ENCODE results near the gene HOXC4. TPM values are rescaled to one million over a fixed set of nuclear protein-coding genes. Genes with fewer than 3 reads are reported as not detected.
A peak's percentile ranks its signal among the peaks of the same experiment; 100 is the strongest.
"Not testable (repeated sequence)": the region's sequence is repeated elsewhere in the genome, so short reads cannot be mapped to it uniquely, and the experiment has no call there.

The HOXC4 gene
- polyA plus RNA-seq, 4 donors = 49.4 to 136 (median 65.6) TPM

- DNase-seq (ENCODE audit: low read depth in 4 of 4, low spot score in 3 of 4) = peak in 1 of 4 donors; percentile 67
These were observed 28.2 kb downstream of the HOXC4 start for GRCh38 chr12:54081581-54082396.

GRCh38 chr12:54082397-54082892 is 28.8 kb downstream of the HOXC4 start:
- DNase-seq (ENCODE audit: low read depth in 4 of 4, low spot score in 3 of 4) = peak in 2 of 4 donors; percentile 77 to 78

GRCh38 chr12:54088011-54088410 is 34.4 kb downstream of the HOXC4 start:
- not testable (repeated sequence) for DNase-seq (ENCODE audit: low read depth in 4 of 4, low spot score in 3 of 4)

- not testable (repeated sequence) for DNase-seq (ENCODE audit: low read depth in 4 of 4, low spot score in 3 of 4)
These were observed 35.8 kb downstream of the HOXC4 start for GRCh38 chr12:54089465-54089864.

GRCh38 chr12:54090312-54090711 is 36.7 kb downstream of the HOXC4 start:
- DNase-seq (ENCODE audit: low read depth in 4 of 4, low spot score in 3 of 4) = not testable (repeated sequence)

GRCh38 chr12:54092943-54093342 is 39.3 kb downstream of the HOXC4 start:
- DNase-seq (ENCODE audit: low read depth in 4 of 4, low spot score in 3 of 4) = not testable (repeated sequence)

GRCh38 chr12:54095928-54096327 is 42.3 kb downstream of the HOXC4 start:
- not testable (repeated sequence) for DNase-seq (ENCODE audit: low read depth in 4 of 4, low spot score in 3 of 4)

- not testable (repeated sequence) for DNase-seq (ENCODE audit: low read depth in 4 of 4, low spot score in 3 of 4)
These were observed 45.0 kb downstream of the HOXC4 start for GRCh38 chr12:54098644-54099043.

- DNase-seq (ENCODE audit: low read depth in 4 of 4, low spot score in 3 of 4) = not testable (repeated sequence)
These were observed 47.0 kb downstream of the HOXC4 start for GRCh38 chr12:54100588-54100987.

- DNase-seq (ENCODE audit: low read depth in 4 of 4, low spot score in 3 of 4) = not testable (repeated sequence)
These were observed 48.6 kb downstream of the HOXC4 start for GRCh38 chr12:54102223-54102622.

GRCh38 chr12:54103827-54104226 is 50.2 kb downstream of the HOXC4 start:
- not testable (repeated sequence) for DNase-seq (ENCODE audit: low read depth in 4 of 4, low spot score in 3 of 4)

Other genes with a start within 250 kb of the HOXC4 start
- not detected for gene HOXC13, start 115.0 kb upstream of the HOXC4 start, polyA plus RNA-seq (ENCODE audit: insufficient read length in 4 of 4)
- under 1 TPM in 1 of 4 donors, not detected in 3; 0.04 TPM for gene HOXC12, start 98.9 kb upstream of the HOXC4 start, polyA plus RNA-seq (ENCODE audit: insufficient read length in 4 of 4)
- gene HOXC11, start 80.7 kb upstream of the HOXC4 start, polyA plus RNA-seq (ENCODE audit: insufficient read length in 4 of 4) = 1 to 10 TPM; 1.6 to 3.9 (median 3.3) TPM
- 1 to 10 TPM; 1.3 to 2.9 (median 2.6) TPM for gene HOTAIR, start 78.9 kb upstream of the HOXC4 start, polyA plus RNA-seq (ENCODE audit: insufficient read length in 4 of 4)
- gene HOXC10, start 68.7 kb upstream of the HOXC4 start, polyA plus RNA-seq (ENCODE audit: insufficient read length in 4 of 4) = 100 to 1,000 TPM in 1 of 4 donors, 10 to 100 TPM in 3; 62.0 to 114 (median 71.7) TPM
- 10 to 100 TPM; 15.7 to 31.8 (median 27.1) TPM for gene HOXC9, start 53.7 kb upstream of the HOXC4 start, polyA plus RNA-seq (ENCODE audit: insufficient read length in 4 of 4)
- 10 to 100 TPM in 2 of 4 donors, 1 to 10 TPM in 2; 8.9 to 23.3 (median 12.0) TPM for gene HOXC8, start 44.9 kb upstream of the HOXC4 start, polyA plus RNA-seq (ENCODE audit: insufficient read length in 4 of 4)
- gene HOXC6, start 25.4 kb upstream of the HOXC4 start, polyA plus RNA-seq (ENCODE audit: insufficient read length in 4 of 4) = 10 to 100 TPM; 32.8 to 90.5 (median 41.9) TPM
- gene HOXC5, start 20.8 kb upstream of the HOXC4 start, polyA plus RNA-seq (ENCODE audit: insufficient read length in 4 of 4) = 1 to 10 TPM; 1.5 to 7.8 (median 3.0) TPM
- 10 to 100 TPM; 22.8 to 41.4 (median 32.8) TPM for gene SMUG1, start 135.2 kb downstream of the HOXC4 start, polyA plus RNA-seq (ENCODE audit: insufficient read length in 4 of 4)
- 100 to 1,000 TPM in 3 of 4 donors, 10 to 100 TPM in 1; 95.2 to 139 (median 125) TPM for gene CBX5, start 226.3 kb downstream of the HOXC4 start, polyA plus RNA-seq (ENCODE audit: insufficient read length in 4 of 4)
- gene HNRNPA1, start 226.9 kb downstream of the HOXC4 start, polyA plus RNA-seq (ENCODE audit: insufficient read length in 4 of 4) = 1,000 to 10,000 TPM; 3,309 to 4,188 (median 3,895) TPM
- 10 to 100 TPM in 1 of 4 donors, 1 to 10 TPM in 3; 1.9 to 11.1 (median 2.8) TPM for gene NFE2, start 247.2 kb downstream of the HOXC4 start, polyA plus RNA-seq (ENCODE audit: insufficient read length in 4 of 4)